HepG2 (cell line): Measurements from ENCODE around the gene SFT2D1. TPM values are rescaled to one million over a fixed set of nuclear protein-coding genes. Genes with fewer than 3 reads are reported as not detected.

Experiments
- ATAC-seq: fragments of 200-7000 bp; cut with Tn5 transposase; 3 replicates; pipeline ENCODE4 v1.9.1; 2020; ENCODE audit warnings: mild to moderate bottlenecking, moderate library complexity
- BruUV-seq: library from RNA; stranded (reverse); fragments of 400-500 nt; replicated peaks from 2 replicates; lab custom pipeline; 2021; lab: Mats Ljungman, UMichigan
- CTCF ChIA-PET: fragments of 300-600 bp; formaldehyde crosslinking; extraction: SDS; loops from one replicate; lab custom pipeline; 2021; ENCODE audit warnings: low total read pairs, inconsistent platforms, low intra/inter-chr PET ratio; lab: Yijun Ruan, JAX
- POLR2A ChIA-PET: fragments of 350-600 bp; sonication (Branson Sonifier 250); formaldehyde crosslinking; loops from one replicate; lab custom pipeline; 2020; ENCODE audit warnings: antibody characterized with exemption, inconsistent platforms; lab: Yijun Ruan, JAX
- DNase-seq: peaks from one replicate; pipeline ENCODE4 v3.0.0-alpha.2; 2015; ENCODE audit warnings: low spot score
- FAIRE-seq: peaks from 3 replicates; lab custom pipeline; 2011; peaks lifted over from hg19 to GRCh38; lab: Jason Lieb, UNC
- H2AFZ ChIP-seq: one replicate; pipeline ENCODE4 v1.6.1; 2011; ENCODE audit warnings: low read length, inconsistent platforms
- H3K27ac ChIP-seq: fragments of 300-600 bp; 3 replicates; pipeline ENCODE4 v1.8.0; 2011; ENCODE audit warnings: mixed run types, mild to moderate bottlenecking, mixed read lengths, low read length, inconsistent platforms; ENCODE audit not compliant: insufficient read depth; ENCODE audit errors: extremely low read length
- H3K27me3 ChIP-seq, 2 experiments: fragments of 200-600 bp in 1 of 2; 2 replicates in 1 of 2; 3 replicates in 1 of 2; pipeline versions ENCODE4 v1.6.0 to v1.8.0; 2011; ENCODE audit warnings: low read length in 2 of 2, mild to moderate bottlenecking in 2 of 2, moderate library complexity in 2 of 2, inconsistent platforms in 1 of 2; ENCODE audit not compliant: insufficient read depth in 2 of 2, control insufficient read depth in 1 of 2
- H3K36me3 ChIP-seq, 2 experiments: fragments of 200-600 bp in 1 of 2; replicated peaks in 1 of 2; 2 replicates in 1 of 2; 3 replicates in 1 of 2; pipeline versions ENCODE4 v1.5.1 to v1.8.0; 2011; ENCODE audit warnings: low read length in 2 of 2, inconsistent platforms in 1 of 2; ENCODE audit not compliant: insufficient read depth in 2 of 2, control insufficient read depth in 1 of 2
- H3K4me1 ChIP-seq: 2 replicates; pipeline ENCODE4 v1.5.1; 2012; ENCODE audit warnings: low read length, inconsistent platforms; ENCODE audit not compliant: insufficient read depth
- H3K4me2 ChIP-seq: 2 replicates; pipeline ENCODE4 v1.6.0; 2011; ENCODE audit warnings: low read depth, low read length, inconsistent platforms
- H3K4me3 ChIP-seq, 3 experiments: fragments of 200-600 bp in 1 of 3; sonication (generic), shearing (Covaris generic) in 1 of 3; replicated peaks in 1 of 3; 2 replicates each; pipeline ENCODE4 v1.5.1; 2011 to 2016; ENCODE audit warnings: low read length in 3 of 3, inconsistent platforms in 2 of 3, low read depth in 2 of 3, mild to moderate bottlenecking in 2 of 3, control low read depth in 1 of 3, mixed read lengths in 1 of 3; ENCODE audit not compliant: insufficient read depth in 1 of 3
- H3K79me2 ChIP-seq: one replicate; pipeline ENCODE4 v1.6.1; 2011; ENCODE audit warnings: low read length, inconsistent platforms; ENCODE audit not compliant: insufficient read depth
- H3K9ac ChIP-seq: 2 replicates; pipeline ENCODE4 v1.6.0; 2011; ENCODE audit warnings: mild to moderate bottlenecking, low read depth, low read length, inconsistent platforms; ENCODE audit not compliant: insufficient read depth
- H3K9me3 ChIP-seq: 2 replicates; pipeline ENCODE4 v1.5.1; 2012; ENCODE audit warnings: mild to moderate bottlenecking, low read length
- H4K20me1 ChIP-seq: 2 replicates; pipeline ENCODE4 v1.6.0; 2011; ENCODE audit warnings: inconsistent platforms, mild to moderate bottlenecking, low read length, moderate library complexity; ENCODE audit not compliant: insufficient read depth
- HDAC1 ChIP-seq: sonication (generic); formaldehyde crosslinking; IDR thresholded peaks from 2 replicates; pipeline ENCODE4 v1.5.1; 2020; ENCODE audit warnings: mild to moderate bottlenecking, missing genetic modification reagents
- MEIS2 ChIP-seq: sonication (generic); formaldehyde crosslinking; IDR thresholded peaks from 2 replicates; pipeline ENCODE4 v1.9.0; 2021; ENCODE audit warnings: mild to moderate bottlenecking, missing genetic modification reagents
- POLR2AphosphoS5 ChIP-seq: IDR thresholded peaks from 2 replicates; pipeline ENCODE4 v1.6.1; 2012; ENCODE audit warnings: low read depth, low read length
- RBM22 ChIP-seq: fragments of 200-400 bp; formaldehyde crosslinking; optimal IDR thresholded peaks from 2 replicates; pipeline ENCODE3; 2017; ENCODE audit warnings: mild to moderate bottlenecking, low read length, moderate library complexity
- SRSF4 ChIP-seq: fragments of 200-400 bp; formaldehyde crosslinking; IDR thresholded peaks from one replicate; pipeline ENCODE4 v1.6.1; 2018; ENCODE audit warnings: mild to moderate bottlenecking, low read depth, low read length, moderate library complexity; ENCODE audit not compliant: poor library complexity, severe bottlenecking
- WGBS: methylation state at CpG from one replicate; pipeline ENCODE4 v1.1.6; 2017; ENCODE audit warnings: low lambda C conversion rate; 5-methylcytosine and 5-hydroxymethylcytosine counted together
- in situ Hi-C: cut with HindIII; loops from 2 replicates; pipeline ENCODE4 v1.10.0; 2017; ENCODE audit warnings: low pct_unique_long_range_greater_than_20kb; ENCODE audit not compliant: extremely low pct_ligation_motif_present
- intact Hi-C: fragments of 100-400 bp; cut with micrococcal nuclease; formaldehyde crosslinking; loops from one replicate; pipeline ENCODE4 v1.10.0; 2022; ENCODE audit not compliant: unreplicated experiment
- polyA plus RNA-seq, 8 experiments: library from polyadenylated mRNA; depleted of rRNA in 3 of 8; stranded (reverse) in 7 of 8; unstranded in 1 of 8; fragments of >200 nt; fragmentation: Illumina TruSeq in 4 of 8; extraction: Trizol in 4 of 8; gene quantifications; 2 replicates each; pipeline versions ENCODE4 v1.2.1 to v1.2.3, GENCODE V29; 2011 to 2016; ENCODE audit warnings: low read depth in 4 of 8, missing spikeins in 1 of 8, mixed read lengths in 1 of 8; ENCODE audit not compliant: insufficient read depth in 1 of 8
- total RNA-seq, 5 experiments: library from RNA; depleted of rRNA; stranded (reverse); fragments of >200 nt; fragmentation: Illumina TruSeq; extraction: Trizol; gene quantifications; 2 replicates each; pipeline ENCODE4 v1.2.3, GENCODE V29; 2016; ENCODE audit warnings: low read depth in 1 of 5
- TF ChIP-seq, protein P1 (sequence below): sonication (generic); formaldehyde crosslinking; IDR thresholded peaks from 2 replicates; pipeline ENCODE4 v1.5.0; 2020; ENCODE audit warnings: mild to moderate bottlenecking, missing genetic modification reagents, borderline replicate concordance
- TF ChIP-seq, protein P2 (sequence below): sonication (generic); formaldehyde crosslinking; IDR thresholded peaks from 2 replicates; pipeline ENCODE4 v1.4.0; 2020; ENCODE audit warnings: mild to moderate bottlenecking, low read depth, missing genetic modification reagents
- TF ChIP-seq, protein P3 (sequence below): sonication (generic); formaldehyde crosslinking; IDR thresholded peaks from 2 replicates; pipeline ENCODE4 v1.4.0; 2020; ENCODE audit warnings: mild to moderate bottlenecking, missing genetic modification reagents

Gene SFT2D1
- total and polyA plus RNA-seq, 2 of the 13 experiments (the other 11 are each of a cell fraction or from before 2014, with no cell fraction given), result 115 to 147 TPM

DNA sequence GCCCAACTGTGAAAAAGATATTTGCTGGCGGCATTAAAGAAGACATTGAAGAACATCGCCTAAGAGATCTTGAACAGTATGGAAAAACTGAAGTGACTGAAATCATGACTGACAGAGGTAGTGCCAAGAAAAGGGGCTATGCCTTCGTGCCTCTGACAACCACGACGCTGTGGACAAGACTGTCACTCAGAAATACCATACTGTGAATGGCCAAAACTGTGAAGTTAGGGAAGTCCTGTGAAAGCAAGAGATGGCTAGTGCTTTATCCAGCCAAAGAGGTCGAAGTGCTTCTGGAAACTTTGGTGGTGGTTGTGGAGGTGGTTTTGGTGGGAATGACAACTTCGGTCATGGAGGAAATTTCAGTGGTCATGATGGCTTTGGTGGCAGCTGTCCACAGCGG is 7.5 kb downstream of the SFT2D1 start:
- H2AFZ ChIP-seq, result no peak overlapping the region
- DNase-seq, result no peak
- ChIA-PET POLR2A (no interaction called here), CTCF (no interaction called here)
- peaks cover 39% of the 10 kb centered on the region for H4K20me1 ChIP-seq
- no peaks in the 10 kb centered on the region for H3K27me3 ChIP-seq
- peaks cover 17 to 50% of the 10 kb centered on the region in 2 experiments for H3K36me3 ChIP-seq
- no peak overlapping the region for H3K9ac ChIP-seq
- H3K4me2 ChIP-seq, result no peak overlapping the region
- no TSS peak for BruUV-seq
- intact Hi-C loops (no loop called here), in situ Hi-C loops (loop anchor here (5.0 kb wide), 1 partner anchor 37 kb away; no protein-coding TSS in a partner anchor)
- no peak for FAIRE-seq
- TF ChIP-seq, protein P1, sequence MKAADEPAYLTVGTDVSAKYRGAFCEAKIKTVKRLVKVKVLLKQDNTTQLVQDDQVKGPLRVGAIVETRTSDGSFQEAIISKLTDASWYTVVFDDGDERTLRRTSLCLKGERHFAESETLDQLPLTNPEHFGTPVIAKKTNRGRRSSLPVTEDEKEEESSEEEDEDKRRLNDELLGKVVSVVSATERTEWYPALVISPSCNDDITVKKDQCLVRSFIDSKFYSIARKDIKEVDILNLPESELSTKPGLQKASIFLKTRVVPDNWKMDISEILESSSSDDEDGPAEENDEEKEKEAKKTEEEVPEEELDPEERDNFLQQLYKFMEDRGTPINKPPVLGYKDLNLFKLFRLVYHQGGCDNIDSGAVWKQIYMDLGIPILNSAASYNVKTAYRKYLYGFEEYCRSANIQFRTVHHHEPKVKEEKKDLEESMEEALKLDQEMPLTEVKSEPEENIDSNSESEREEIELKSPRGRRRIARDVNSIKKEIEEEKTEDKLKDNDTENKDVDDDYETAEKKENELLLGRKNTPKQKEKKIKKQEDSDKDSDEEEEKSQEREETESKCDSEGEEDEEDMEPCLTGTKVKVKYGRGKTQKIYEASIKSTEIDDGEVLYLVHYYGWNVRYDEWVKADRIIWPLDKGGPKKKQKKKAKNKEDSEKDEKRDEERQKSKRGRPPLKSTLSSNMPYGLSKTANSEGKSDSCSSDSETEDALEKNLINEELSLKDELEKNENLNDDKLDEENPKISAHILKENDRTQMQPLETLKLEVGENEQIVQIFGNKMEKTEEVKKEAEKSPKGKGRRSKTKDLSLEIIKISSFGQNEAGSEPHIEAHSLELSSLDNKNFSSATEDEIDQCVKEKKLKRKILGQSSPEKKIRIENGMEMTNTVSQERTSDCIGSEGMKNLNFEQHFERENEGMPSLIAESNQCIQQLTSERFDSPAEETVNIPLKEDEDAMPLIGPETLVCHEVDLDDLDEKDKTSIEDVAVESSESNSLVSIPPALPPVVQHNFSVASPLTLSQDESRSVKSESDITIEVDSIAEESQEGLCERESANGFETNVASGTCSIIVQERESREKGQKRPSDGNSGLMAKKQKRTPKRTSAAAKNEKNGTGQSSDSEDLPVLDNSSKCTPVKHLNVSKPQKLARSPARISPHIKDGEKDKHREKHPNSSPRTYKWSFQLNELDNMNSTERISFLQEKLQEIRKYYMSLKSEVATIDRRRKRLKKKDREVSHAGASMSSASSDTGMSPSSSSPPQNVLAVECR (CRISPR knock-in tag), result no peak
- TF ChIP-seq, protein P2, sequence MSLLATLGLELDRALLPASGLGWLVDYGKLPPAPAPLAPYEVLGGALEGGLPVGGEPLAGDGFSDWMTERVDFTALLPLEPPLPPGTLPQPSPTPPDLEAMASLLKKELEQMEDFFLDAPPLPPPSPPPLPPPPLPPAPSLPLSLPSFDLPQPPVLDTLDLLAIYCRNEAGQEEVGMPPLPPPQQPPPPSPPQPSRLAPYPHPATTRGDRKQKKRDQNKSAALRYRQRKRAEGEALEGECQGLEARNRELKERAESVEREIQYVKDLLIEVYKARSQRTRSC (CRISPR knock-in tag), result no peak
- TF ChIP-seq MEIS2 (CRISPR knock-in tag) (no peak), RBM22 (peak; percentile 22), SRSF4 (no peak), HDAC1 (CRISPR knock-in tag) (no peak), POLR2AphosphoS5 (peak; percentile 20; the same call in 1 of the 2 replicates)
- TF ChIP-seq, protein P3, sequence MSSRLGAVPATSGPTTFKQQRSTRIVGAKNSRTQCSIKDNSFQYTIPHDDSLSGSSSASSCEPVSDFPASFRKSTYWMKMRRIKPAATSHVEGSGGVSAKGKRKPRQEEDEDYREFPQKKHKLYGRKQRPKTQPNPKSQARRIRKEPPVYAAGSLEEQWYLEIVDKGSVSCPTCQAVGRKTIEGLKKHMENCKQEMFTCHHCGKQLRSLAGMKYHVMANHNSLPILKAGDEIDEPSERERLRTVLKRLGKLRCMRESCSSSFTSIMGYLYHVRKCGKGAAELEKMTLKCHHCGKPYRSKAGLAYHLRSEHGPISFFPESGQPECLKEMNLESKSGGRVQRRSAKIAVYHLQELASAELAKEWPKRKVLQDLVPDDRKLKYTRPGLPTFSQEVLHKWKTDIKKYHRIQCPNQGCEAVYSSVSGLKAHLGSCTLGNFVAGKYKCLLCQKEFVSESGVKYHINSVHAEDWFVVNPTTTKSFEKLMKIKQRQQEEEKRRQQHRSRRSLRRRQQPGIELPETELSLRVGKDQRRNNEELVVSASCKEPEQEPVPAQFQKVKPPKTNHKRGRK, result no peak
- H3K9me3 ChIP-seq, result no peaks in the 10 kb centered on the region
- no peak overlapping the region for H3K27ac ChIP-seq
- no peak overlapping the region for H3K4me3 ChIP-seq
- WGBS, result 96% methylated on average over 8 of the region's 8 CpGs
- no peak for ATAC-seq
- H3K4me1 ChIP-seq, result peaks cover 46% of the 10 kb centered on the region
- H3K79me2 ChIP-seq, result peaks cover 100% of the 10 kb centered on the region
